ENCODE measurements around the gene MYL6. TPM values are rescaled to one million over a fixed set of nuclear protein-coding genes. Genes with fewer than 3 reads are reported as not detected.

Gene MYL6
- total and polyA plus RNA-seq, 10 donors: 1,063 to 3,098 (median 1,427) TPM

- Histone ChIP-seq H3K27ac (peak overlapping the region in 2 of 8 donors; percentile 12 to 39), H3K36me3 (peaks cover 0 to 37% (median 20%) of the 10 kb centered on the region in 6 donors), H3K27me3 (replicated peaks in 1 of 7) (no peaks in the 10 kb centered on the region), H3K4me3 (no peak overlapping the region), H3K4me1 (peaks cover 27 to 95% (median 58%) of the 10 kb centered on the region in 6 donors), H3K9me3 (no peaks in the 10 kb centered on the region)
- intact Hi-C loops (cut with DNase I; ENCODE audit: low total_unique reads): no loop called here
- DNase-seq: no peak
- no peak for TF ChIP-seq POLR2AphosphoS5 (IDR thresholded peaks at IDR 0.05)
- no peak for TF ChIP-seq POLR2A (IDR thresholded peaks at IDR 0.05)
- TF ChIP-seq CTCF (IDR thresholded peaks at IDR 0.05 in 8 of 11, conservative IDR thresholded peaks at IDR 0.05 in 3 of 11): no peak
- 86 to 91% (median 86%) methylated on average over 8 to 11 of the region's 11 CpGs for WGBS, 5 donors
These were observed 36.8 kb upstream of the MYL6 start for GRCh38 chr12:56121204-56121870.

- no peak overlapping the region for H3K4me3 ChIP-seq
- 87 to 100% (median 94%) methylated on average over 2 of the region's 2 CpGs for whole genome bisulfite sequencing, 5 donors
- intact Hi-C loops (cut with DNase I; ENCODE audit: low total_unique reads): no loop called here
- peaks cover 0 to 32% (median 20%) of the 10 kb centered on the region in 6 donors for H3K36me3 ChIP-seq
- no peaks in the 10 kb centered on the region for H3K9me3 ChIP-seq
- DNase-seq: no peak
- no peaks in the 10 kb centered on the region for H3K27me3 ChIP-seq (replicated peaks in 1 of 7)
- no peak for TF ChIP-seq POLR2AphosphoS5 (IDR thresholded peaks at IDR 0.05)
- TF ChIP-seq CTCF (IDR thresholded peaks at IDR 0.05 in 8 of 11, conservative IDR thresholded peaks at IDR 0.05 in 3 of 11): no peak
- no peak for TF ChIP-seq POLR2A (IDR thresholded peaks at IDR 0.05)
- peaks cover 40 to 98% (median 65%) of the 10 kb centered on the region in 6 donors for H3K4me1 ChIP-seq
- peak overlapping the region in 2 of 8 donors; percentile 12 to 18 for H3K27ac ChIP-seq
These were observed 35.5 kb upstream of the MYL6 start for GRCh38 chr12:56122637-56123036.

- no peaks in the 10 kb centered on the region for H3K9me3 ChIP-seq
- peaks cover 0 to 32% (median 20%) of the 10 kb centered on the region in 6 donors for H3K36me3 ChIP-seq
- 76 to 85% (median 83%) methylated on average over 4 of the region's 4 CpGs for WGBS, 5 donors
- no peak for DNase-seq
- TF ChIP-seq POLR2A (IDR thresholded peaks at IDR 0.05) (no peak), POLR2AphosphoS5 (IDR thresholded peaks at IDR 0.05) (no peak), CTCF (IDR thresholded peaks at IDR 0.05 in 8 of 11, conservative IDR thresholded peaks at IDR 0.05 in 3 of 11) (no peak)
- H3K4me3 ChIP-seq: no peak overlapping the region
- H3K27me3 ChIP-seq (replicated peaks in 1 of 7): no peaks in the 10 kb centered on the region
- intact Hi-C loops (cut with DNase I; ENCODE audit: low total_unique reads): no loop called here
- peak overlapping the region in 4 of 8 donors; percentile 90 to 94 (median 93) for H3K27ac ChIP-seq
- H3K4me1 ChIP-seq: peaks cover 32 to 96% (median 59%) of the 10 kb centered on the region in 6 donors
These were observed 34.0 kb upstream of the MYL6 start for GRCh38 chr12:56124133-56124532.

- intact Hi-C loops (cut with DNase I; ENCODE audit: low total_unique reads): loop anchor here (2.0 kb wide), 1 partner anchor 62 kb away; the partner anchor contains the start of gene SMARCC2
- Histone ChIP-seq H3K27me3 (replicated peaks in 1 of 7) (no peaks in the 10 kb centered on the region), H3K9me3 (no peaks in the 10 kb centered on the region), H3K36me3 (peaks cover 0 to 31% (median 18%) of the 10 kb centered on the region in 6 donors), H3K4me1 (peaks cover 37 to 96% (median 62%) of the 10 kb centered on the region in 6 donors), H3K27ac (peak overlapping the region; percentile 76 to 94 (median 90)), H3K4me3 (peak overlapping the region in 3 of 8 donors; percentile 83 to 84 (median 84))
- TF ChIP-seq POLR2AphosphoS5 (IDR thresholded peaks at IDR 0.05): no peak
- no peak for TF ChIP-seq CTCF (IDR thresholded peaks at IDR 0.05 in 8 of 11, conservative IDR thresholded peaks at IDR 0.05 in 3 of 11)
- TF ChIP-seq POLR2A (IDR thresholded peaks at IDR 0.05): no peak
- DNase-seq: no peak
- WGBS, 5 donors: 27 to 47% (median 38%) methylated on average over 3 of the region's 3 CpGs
These were observed 31.4 kb upstream of the MYL6 start for GRCh38 chr12:56126732-56127239.
